GM18951 (cell line): ENCODE data around the gene PARD3.

Experiments used
- POLR2A ChIP-seq: IDR thresholded peaks from 4 replicates; pipeline ENCODE4 v1.6.1; 2011; ENCODE audit warnings: mild to moderate bottlenecking; ENCODE audit not compliant: insufficient read length, insufficient read depth; ENCODE audit errors: extremely low read depth
- in situ Hi-C: fragments of 300-500 bp; cut with MboI; formaldehyde crosslinking; loops from one replicate; pipeline ENCODE4 v1.12.0; 2022; ENCODE audit warnings: low sequenced_read_pairs, mixed read lengths, inconsistent platforms; ENCODE audit not compliant: unreplicated experiment

Gene PARD3

GRCh38 chr10:34835908-34836508 is 20.9 kb upstream of the PARD3 start:
- in situ Hi-C loops = no loop called here

GRCh38 chr10:34834274-34834673 is 19.2 kb upstream of the PARD3 start:
- no peak for TF ChIP-seq POLR2A
- in situ Hi-C loops = no loop called here

More at GRCh38 chr10:34835908-34836508, 20.9 kb upstream of the PARD3 start:
- TF ChIP-seq POLR2A = no peak

GRCh38 chr10:34830217-34830822 is 15.2 kb upstream of the PARD3 start:
- in situ Hi-C loops = no loop called here

GRCh38 chr10:34826857-34827766 is 12.0 kb upstream of the PARD3 start:
- in situ Hi-C loops = no loop called here
- no peak for TF ChIP-seq POLR2A

More at GRCh38 chr10:34830217-34830822, 15.2 kb upstream of the PARD3 start:
- no peak for TF ChIP-seq POLR2A

GRCh38 chr10:34826221-34826620 is 11.1 kb upstream of the PARD3 start:
- in situ Hi-C loops = no loop called here
- TF ChIP-seq POLR2A = no peak

GRCh38 chr10:34825414-34825813 is 10.3 kb upstream of the PARD3 start:
- in situ Hi-C loops = no loop called here

GRCh38 chr10:34824870-34825269 is 9.8 kb upstream of the PARD3 start:
- no peak for TF ChIP-seq POLR2A
- in situ Hi-C loops = no loop called here

More at GRCh38 chr10:34825414-34825813, 10.3 kb upstream of the PARD3 start:
- TF ChIP-seq POLR2A = no peak

- TF ChIP-seq POLR2A = no peak
- in situ Hi-C loops = no loop called here
These were observed 6.8 kb upstream of the PARD3 start for GRCh38 chr10:34821587-34822585.

- TF ChIP-seq POLR2A = no peak
- in situ Hi-C loops = no loop called here
These were observed 2.5 kb upstream of the PARD3 start for GRCh38 chr10:34817586-34817985.

- TF ChIP-seq POLR2A = no peak
- in situ Hi-C loops = no loop called here
These were observed 2.0 kb upstream of the PARD3 start for GRCh38 chr10:34817054-34817453.

GRCh38 chr10:34816501-34817002 is 1.5 kb upstream of the PARD3 start:
- in situ Hi-C loops = no loop called here
- TF ChIP-seq POLR2A = no peak

GRCh38 chr10:34816085-34816496 is 995 bp upstream of the PARD3 start:
- in situ Hi-C loops = no loop called here

GRCh38 chr10:34814913-34815184 is 247 bp downstream of the PARD3 start:
- in situ Hi-C loops = no loop called here

More at GRCh38 chr10:34816085-34816496, 995 bp upstream of the PARD3 start:
- no peak for TF ChIP-seq POLR2A

More at GRCh38 chr10:34814913-34815184, 247 bp downstream of the PARD3 start:
- TF ChIP-seq POLR2A = no peak
